ENCODE data around the gene FGF21.
"Not testable (repeated sequence)": the region's sequence is repeated elsewhere in the genome, so short reads cannot be mapped to it uniquely, and the experiment has no call there.

- not testable (repeated sequence) for TF ChIP-seq YY1 (IDR thresholded peaks at IDR 0.05; ENCODE audit: low read depth); EP300 (IDR thresholded peaks at IDR 0.05; ENCODE audit: borderline replicate concordance in 1 of 2, low read depth in 1 of 2, low read length in 1 of 2); CTCF (IDR thresholded peaks at IDR 0.05); GABPA (IDR thresholded peaks at IDR 0.05; ENCODE audit: low read depth)
Measured at GRCh38 chr19:48786422-48786821, 31.1 kb downstream of the FGF21 start.

All from SK-N-SH (cell line).